SK-N-SH (cell line): ENCODE data around the gene PUS1. TPM values are rescaled to one million over a fixed set of nuclear protein-coding genes. Genes with fewer than 3 reads are reported as not detected.

ENCODE experiments used
- FOSL2 ChIP-seq: IDR thresholded peaks from 2 replicates; pipeline ENCODE4 v1.4.0; 2012; ENCODE audit warnings: low read depth, mild to moderate bottlenecking, moderate library complexity, borderline replicate concordance
- FOXM1 ChIP-seq: IDR thresholded peaks from 2 replicates; pipeline ENCODE4 v1.4.0; 2012; ENCODE audit warnings: low read depth, mild to moderate bottlenecking
- GABPA ChIP-seq: IDR thresholded peaks from 2 replicates; pipeline ENCODE4 v1.4.0; 2012; ENCODE audit warnings: low read depth, mild to moderate bottlenecking
- GATA2 ChIP-seq: sonication (generic); formaldehyde crosslinking; IDR thresholded peaks from 2 replicates; pipeline ENCODE4 v1.5.0; 2020; ENCODE audit warnings: mild to moderate bottlenecking, missing genetic modification reagents
- MXI1 ChIP-seq: IDR thresholded peaks from 2 replicates; pipeline ENCODE4 v1.6.1; 2012; ENCODE audit warnings: mild to moderate bottlenecking, low read depth, low read length, improper control_type of control experiment
- POLR2AphosphoS5 ChIP-seq: IDR thresholded peaks from 2 replicates; pipeline ENCODE4 v1.6.1; 2012; ENCODE audit warnings: low read depth, low read length
- RAD21 ChIP-seq: IDR thresholded peaks from 2 replicates; pipeline ENCODE4 v1.6.1; 2012; ENCODE audit warnings: mild to moderate bottlenecking, low read length
- RCOR1 ChIP-seq: fragments of 150-350 bp; IDR thresholded peaks from 2 replicates; pipeline ENCODE4 v1.6.1; 2017; ENCODE audit warnings: antibody characterized with exemption, low read length
- RFX5 ChIP-seq: IDR thresholded peaks from 2 replicates; pipeline ENCODE4 v1.6.1; 2012; ENCODE audit warnings: mild to moderate bottlenecking, improper control_type of control experiment, low read length
- RXRA ChIP-seq: IDR thresholded peaks from 2 replicates; pipeline ENCODE4 v1.4.0; 2012; ENCODE audit warnings: low read depth, mild to moderate bottlenecking, borderline replicate concordance
- SIN3A ChIP-seq: IDR thresholded peaks from 2 replicates; pipeline ENCODE4 v1.6.1; 2012; ENCODE audit warnings: low read depth, mild to moderate bottlenecking, low read length, moderate library complexity, borderline replicate concordance
- TEAD4 ChIP-seq: IDR thresholded peaks from 2 replicates; pipeline ENCODE4 v1.4.0; 2012; ENCODE audit warnings: mild to moderate bottlenecking, borderline replicate concordance; ENCODE audit not compliant: insufficient read depth
- polyA plus RNA-seq, 3 experiments: library from polyadenylated mRNA; depleted of rRNA; stranded (reverse); fragments of >200 nt; gene quantifications; 2 replicates each; pipeline ENCODE4 v1.2.3, GENCODE V29; 2012
- TF ChIP-seq, protein P1 (sequence below): IDR thresholded peaks from 2 replicates; pipeline ENCODE4 v1.4.0; 2012; ENCODE audit warnings: low read depth, borderline replicate concordance
- TF ChIP-seq, protein P2 (sequence below): IDR thresholded peaks from 2 replicates; pipeline ENCODE4 v1.4.0; 2012; ENCODE audit warnings: low read depth, borderline replicate concordance
- TF ChIP-seq, protein P3 (sequence below): fragments of 150-350 bp; IDR thresholded peaks from 2 replicates; pipeline ENCODE4 v1.6.1; 2016; ENCODE audit warnings: mild to moderate bottlenecking, low read depth, low read length
- TF ChIP-seq, protein P4 (sequence below): fragments of 150-350 bp; IDR thresholded peaks from 2 replicates; pipeline ENCODE4 v1.6.1; 2017; ENCODE audit warnings: antibody characterized with exemption, low read length, low read depth, borderline replicate concordance

The PUS1 gene
- polyA plus RNA-seq, 1 of the 3 experiments (the other 2 are of a cell fraction) = 53.1 TPM

DNA sequence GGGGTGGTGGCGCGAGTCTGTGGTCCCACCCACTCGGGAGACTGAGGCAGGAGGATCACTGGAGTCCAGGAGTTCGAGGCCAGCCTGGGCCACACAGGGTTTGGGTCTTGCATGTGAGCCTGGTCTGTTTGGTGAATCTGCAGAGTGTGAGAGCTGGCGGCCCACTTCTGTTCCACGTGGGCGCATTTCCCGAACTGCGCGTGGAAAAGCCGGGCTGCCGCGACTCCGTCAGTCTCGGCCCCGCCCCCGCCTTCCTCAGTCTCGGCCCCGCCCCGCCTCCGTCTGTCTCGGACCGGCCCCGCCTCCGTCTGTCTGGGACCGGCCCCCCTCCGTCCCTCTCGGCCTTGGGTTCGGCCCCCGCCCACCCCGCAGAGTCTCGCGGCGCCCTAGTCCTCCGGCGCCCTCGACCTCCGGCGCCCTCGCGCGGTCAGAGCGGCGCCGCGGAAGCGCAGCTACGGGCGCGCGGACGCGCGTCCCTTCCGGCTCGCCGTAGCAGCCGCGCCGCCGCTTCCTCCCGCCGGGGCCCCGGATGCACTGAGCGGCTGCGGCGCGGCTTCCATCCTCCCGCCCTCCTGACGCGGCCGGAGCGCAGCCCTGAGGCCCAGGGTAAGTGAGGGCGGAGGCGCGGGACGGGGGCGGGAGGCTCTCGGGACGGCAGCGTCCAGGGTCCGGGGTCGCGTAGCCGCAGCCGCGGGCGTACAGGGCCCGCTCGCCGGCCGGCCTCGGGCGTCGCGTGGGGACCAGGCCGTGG lies 20.5 kb downstream of the PUS1 start, which contains the start of gene EP400 (continued):
- TF ChIP-seq, protein P1, sequence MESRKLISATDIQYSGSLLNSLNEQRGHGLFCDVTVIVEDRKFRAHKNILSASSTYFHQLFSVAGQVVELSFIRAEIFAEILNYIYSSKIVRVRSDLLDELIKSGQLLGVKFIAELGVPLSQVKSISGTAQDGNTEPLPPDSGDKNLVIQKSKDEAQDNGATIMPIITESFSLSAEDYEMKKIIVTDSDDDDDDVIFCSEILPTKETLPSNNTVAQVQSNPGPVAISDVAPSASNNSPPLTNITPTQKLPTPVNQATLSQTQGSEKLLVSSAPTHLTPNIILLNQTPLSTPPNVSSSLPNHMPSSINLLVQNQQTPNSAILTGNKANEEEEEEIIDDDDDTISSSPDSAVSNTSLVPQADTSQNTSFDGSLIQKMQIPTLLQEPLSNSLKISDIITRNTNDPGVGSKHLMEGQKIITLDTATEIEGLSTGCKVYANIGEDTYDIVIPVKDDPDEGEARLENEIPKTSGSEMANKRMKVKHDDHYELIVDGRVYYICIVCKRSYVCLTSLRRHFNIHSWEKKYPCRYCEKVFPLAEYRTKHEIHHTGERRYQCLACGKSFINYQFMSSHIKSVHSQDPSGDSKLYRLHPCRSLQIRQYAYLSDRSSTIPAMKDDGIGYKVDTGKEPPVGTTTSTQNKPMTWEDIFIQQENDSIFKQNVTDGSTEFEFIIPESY = peak; percentile 91
- TF ChIP-seq, protein P2, sequence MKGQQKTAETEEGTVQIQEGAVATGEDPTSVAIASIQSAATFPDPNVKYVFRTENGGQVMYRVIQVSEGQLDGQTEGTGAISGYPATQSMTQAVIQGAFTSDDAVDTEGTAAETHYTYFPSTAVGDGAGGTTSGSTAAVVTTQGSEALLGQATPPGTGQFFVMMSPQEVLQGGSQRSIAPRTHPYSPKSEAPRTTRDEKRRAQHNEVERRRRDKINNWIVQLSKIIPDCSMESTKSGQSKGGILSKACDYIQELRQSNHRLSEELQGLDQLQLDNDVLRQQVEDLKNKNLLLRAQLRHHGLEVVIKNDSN = no peak
- TF ChIP-seq FOXM1 (no peak), FOSL2 (no peak), RFX5 (no peak), RCOR1 (peak; percentile 18; the same call in 1 of the 2 replicates), POLR2AphosphoS5 (0 out of 2 replicates have a peak, but pooled peaks have one; percentile 46), MXI1 (peak; percentile 72), GABPA (peak; percentile 73), RXRA (no peak), TEAD4 (no peak), SIN3A (peak; percentile 26; the same call in 1 of the 2 replicates), RAD21 (peak; percentile 65), GATA2 (CRISPR knock-in tag) (no peak)
- TF ChIP-seq, protein P3, sequence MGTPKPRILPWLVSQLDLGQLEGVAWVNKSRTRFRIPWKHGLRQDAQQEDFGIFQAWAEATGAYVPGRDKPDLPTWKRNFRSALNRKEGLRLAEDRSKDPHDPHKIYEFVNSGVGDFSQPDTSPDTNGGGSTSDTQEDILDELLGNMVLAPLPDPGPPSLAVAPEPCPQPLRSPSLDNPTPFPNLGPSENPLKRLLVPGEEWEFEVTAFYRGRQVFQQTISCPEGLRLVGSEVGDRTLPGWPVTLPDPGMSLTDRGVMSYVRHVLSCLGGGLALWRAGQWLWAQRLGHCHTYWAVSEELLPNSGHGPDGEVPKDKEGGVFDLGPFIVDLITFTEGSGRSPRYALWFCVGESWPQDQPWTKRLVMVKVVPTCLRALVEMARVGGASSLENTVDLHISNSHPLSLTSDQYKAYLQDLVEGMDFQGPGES = no peak
- TF ChIP-seq, protein P4, sequence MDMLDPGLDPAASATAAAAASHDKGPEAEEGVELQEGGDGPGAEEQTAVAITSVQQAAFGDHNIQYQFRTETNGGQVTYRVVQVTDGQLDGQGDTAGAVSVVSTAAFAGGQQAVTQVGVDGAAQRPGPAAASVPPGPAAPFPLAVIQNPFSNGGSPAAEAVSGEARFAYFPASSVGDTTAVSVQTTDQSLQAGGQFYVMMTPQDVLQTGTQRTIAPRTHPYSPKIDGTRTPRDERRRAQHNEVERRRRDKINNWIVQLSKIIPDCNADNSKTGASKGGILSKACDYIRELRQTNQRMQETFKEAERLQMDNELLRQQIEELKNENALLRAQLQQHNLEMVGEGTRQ = no peak
